HG03064 (cell line): Measurements from ENCODE around the gene PKHD1.

Experiments
- ATAC-seq: cut with Tn5 transposase; IDR thresholded peaks from one replicate; pipeline ENCODE4 v1.9.1; 2021; ENCODE audit warnings: low read depth; ENCODE audit not compliant: unreplicated experiment

The PKHD1 gene

DNA sequence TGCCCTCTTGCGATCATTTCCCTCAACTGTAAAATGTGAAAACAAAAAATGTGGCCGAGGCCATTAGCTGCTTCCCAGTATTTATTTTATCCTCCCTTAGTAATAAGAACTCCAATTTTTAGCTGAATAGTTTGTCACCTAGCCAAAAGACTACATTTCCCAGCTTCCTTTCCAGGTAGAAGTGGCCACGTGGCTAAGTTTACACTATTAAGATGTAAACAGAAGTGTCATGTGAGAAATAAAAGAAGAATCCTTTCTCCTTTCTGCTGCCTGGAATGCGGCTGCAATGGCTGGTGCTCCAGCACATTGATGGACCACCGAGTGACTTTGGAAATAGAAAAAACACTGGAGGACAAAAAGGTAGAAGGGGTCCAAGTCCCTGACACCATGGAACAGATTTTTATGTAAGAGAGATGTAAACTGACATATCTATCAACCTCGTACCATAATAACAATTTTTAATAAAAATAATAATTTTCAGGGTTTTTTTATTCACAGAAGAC lies 268.8 kb downstream of the PKHD1 start:
- ATAC-seq: no peak

DNA sequence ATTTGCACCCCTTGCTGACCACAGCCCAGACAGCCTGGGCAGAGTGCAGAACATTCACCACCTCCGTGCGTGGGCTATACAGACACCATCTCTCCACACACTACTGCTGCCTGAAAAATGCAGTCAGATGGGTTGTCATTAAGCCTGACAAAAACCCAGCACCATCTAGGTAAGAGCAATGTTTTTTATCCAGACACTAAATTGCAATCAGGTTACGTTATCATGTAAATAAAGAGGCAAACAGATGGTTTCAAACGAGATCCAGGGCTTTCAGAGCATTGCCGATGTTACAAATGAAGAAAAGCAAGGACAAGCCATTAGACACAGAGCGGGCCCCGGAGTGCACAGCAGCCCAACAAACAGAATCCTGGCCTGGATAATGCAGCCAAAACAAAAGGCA lies 269.6 kb downstream of the PKHD1 start:
- ATAC-seq: no peak

DNA sequence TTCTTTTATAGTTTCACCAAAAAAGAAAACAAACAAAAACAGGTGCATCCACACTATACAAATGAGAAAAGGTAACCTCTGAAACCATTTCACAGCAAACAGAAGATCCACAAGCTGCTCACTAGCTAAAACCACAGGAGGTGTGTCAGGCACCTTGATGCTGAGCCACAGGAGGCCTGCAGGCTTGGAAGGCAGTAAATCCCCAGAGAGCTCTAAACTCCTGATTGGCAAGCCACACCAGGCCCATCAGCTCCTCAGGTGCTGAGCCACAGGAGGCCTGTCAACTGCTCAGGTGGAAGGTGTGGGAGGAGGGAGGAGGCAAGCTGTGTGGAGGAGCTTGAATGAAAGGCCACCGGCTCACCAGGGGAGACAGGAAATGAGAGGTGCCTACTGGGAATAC lies 273.0 kb downstream of the PKHD1 start:
- no peak for ATAC-seq

DNA sequence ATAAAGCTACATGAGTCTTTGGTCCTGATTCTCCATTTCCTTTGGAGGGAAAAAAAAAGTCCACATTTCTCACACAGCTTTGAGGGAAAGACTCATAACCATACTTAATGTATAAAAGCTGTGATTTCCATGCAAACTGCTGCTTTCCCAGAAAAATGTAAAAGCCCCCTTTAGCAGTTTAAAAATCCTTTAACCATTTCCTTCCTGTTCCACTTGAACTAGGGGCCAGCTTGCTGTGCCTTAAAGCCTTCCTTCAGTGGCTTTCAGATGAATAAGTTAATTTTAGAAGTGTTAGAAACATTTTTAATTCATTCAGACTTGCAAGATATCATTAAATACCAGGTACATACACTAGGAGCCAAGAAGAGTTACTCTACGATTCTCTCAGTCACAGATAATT lies 273.5 kb downstream of the PKHD1 start:
- ATAC-seq: no peak

DNA sequence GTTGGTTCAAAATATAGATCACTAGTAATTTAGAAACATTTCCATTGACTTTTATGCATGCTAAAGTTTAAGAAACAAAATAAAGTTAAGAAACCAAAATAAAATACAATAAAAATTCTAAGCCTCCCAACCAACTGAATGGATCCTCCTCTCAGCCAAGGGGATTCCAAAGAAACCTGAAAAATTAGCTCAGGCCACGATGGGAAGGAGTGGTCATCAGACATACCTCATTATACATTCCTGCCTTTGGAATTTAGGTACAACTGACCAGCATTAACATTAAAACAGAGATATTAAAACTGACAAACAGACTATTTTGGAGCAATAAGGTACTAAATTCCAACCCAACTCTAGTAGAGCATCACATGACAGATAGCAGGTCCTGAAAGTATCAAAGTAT lies 275.2 kb downstream of the PKHD1 start:
- no peak for ATAC-seq

DNA sequence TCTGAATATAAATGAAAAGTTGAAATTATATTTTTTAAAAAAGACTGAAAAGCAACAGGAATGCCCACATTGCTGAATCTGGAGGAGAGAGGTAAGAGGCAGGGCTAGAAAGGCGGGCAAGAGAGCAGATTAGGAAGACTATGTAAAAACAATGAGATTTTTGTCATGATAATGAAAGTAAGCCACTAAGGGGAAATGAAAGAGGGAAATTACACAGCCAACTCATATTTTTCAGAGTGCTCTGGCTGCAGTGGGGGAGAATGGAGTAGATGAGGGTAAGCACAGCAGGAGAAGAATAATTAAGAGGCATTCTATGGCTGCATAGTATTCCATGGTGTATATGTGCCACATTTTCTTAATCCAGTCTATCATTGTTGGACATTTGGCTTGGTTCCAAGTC lies 281.9 kb downstream of the PKHD1 start:
- no peak for ATAC-seq

DNA sequence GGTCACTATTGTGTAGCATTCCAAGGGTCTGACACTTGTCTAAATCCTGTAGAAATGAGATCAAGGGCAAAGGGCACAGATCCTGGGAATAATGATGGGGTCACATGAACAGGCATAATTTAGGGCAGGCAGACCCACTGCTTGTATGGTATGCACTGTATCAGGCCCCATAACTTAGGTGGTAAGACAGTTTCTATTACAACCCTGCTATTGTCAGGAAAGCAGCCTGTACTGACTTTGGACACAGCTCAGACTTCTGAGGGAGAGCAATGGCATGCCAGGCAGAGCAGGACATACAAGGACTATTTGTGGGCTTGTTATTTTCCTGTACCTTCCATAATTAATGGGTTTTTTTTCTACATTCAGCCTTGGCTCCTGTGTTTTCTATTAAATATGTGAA lies 286.8 kb downstream of the PKHD1 start:
- ATAC-seq: no peak

DNA sequence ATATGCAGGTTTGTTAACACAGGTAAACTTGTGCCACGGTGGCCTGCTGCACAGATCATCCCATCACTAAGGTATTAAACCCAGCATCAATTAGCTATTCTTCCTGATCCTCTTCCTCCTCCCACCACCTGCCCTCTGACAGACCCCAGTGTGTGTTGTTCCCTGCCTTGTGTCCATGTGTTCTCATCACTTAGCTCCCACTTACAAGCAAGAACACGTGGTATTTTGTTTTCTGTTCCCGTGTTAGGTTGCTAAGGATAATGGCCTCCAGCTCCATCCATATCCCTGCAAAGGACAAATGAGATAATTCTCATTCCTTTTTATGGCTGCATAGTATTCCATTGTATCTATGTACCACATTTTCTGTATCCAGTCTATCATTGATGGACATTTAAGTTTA lies 294.0 kb downstream of the PKHD1 start:
- no peak for ATAC-seq

DNA sequence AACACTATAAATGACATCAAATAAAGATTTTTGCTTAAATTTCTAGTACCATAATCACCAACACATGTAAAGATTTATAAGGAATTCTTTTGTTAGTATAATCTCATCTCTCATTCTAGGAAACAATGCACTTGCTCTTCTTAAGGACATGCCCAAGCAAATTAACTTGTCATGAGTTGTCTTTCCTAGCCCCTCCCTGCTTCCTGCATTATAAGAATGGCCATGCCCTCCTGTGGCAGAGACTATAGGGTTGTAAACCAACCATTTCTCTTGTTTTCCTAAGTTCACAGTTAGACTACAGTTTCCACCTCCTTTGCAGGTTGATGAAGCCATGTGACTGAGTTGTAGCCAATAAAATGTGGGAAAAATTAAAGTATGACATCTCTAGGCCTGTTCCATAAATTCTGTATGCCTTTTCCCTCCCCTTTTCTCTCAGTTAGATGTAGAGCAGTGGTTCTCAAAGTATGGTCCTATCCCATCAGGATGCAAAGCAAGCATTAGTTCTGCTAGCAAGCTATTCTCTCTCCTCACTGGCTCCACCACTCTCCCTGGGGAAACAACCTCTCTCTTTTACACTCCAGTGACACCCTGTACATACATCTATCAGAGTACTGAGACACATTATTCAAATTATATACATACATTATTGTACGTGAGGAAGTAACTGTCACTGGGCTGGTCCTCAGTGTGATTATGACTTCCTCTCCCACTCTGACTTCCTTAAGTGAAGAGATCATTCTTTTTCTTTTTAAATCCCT lies 295.0 kb downstream of the PKHD1 start:
- no peak for ATAC-seq

DNA sequence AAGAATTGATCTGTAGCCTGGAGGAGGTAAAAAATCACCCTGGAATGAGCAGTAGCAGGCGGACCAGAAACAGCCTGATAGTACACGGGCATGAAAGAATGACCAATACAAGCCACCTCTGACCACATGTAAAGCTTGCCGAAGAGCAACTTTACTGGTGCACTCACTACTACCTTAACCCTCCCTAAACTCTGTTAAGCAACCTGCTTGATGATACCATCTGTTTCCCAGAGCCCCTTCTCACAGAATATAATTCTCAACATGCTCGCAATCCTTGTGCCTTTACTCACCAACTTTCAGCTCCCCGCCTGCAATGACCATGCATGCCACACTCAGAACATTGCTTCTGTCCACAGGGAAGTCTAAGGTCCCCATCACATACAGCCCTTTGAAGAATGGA lies 296.5 kb downstream of the PKHD1 start:
- ATAC-seq: no peak

DNA sequence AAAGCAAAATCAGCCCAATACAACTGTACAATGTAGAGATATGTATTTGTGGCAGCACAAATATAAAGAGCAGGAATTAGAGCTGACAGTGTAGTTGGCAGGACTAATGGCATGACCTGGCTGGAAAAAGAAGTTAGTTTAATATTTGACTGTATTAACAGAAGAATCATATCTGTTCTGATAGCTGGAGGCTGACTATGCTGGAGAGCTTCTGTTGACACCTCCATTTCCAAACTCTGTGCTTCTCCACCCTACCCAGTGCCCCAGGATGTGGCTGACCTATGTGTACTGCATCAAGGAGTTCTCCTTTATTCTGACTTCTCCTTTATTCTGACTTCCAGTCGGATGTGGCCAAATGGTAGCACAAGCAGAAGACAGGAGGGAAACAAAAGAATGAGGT lies 299.3 kb downstream of the PKHD1 start:
- no peak for ATAC-seq

DNA sequence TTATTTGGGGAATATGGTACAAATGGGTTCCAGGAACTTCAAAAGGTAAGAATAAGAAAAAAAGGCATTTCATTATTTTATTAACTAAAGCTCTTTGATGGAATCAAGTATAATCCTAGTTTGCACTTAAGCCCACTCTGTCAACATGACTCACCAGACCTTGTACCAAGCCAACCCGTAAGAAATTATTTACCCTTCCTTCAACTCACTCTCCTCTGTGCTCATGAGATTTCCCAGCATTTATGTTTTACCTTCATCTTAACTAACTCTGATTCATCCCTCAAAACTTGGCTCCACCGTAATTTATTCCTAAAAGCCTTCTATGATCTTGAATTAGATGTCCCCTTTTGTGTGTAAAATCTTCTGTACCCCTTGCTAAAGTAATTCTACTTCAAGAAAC lies 308.7 kb downstream of the PKHD1 start:
- no peak for ATAC-seq

DNA sequence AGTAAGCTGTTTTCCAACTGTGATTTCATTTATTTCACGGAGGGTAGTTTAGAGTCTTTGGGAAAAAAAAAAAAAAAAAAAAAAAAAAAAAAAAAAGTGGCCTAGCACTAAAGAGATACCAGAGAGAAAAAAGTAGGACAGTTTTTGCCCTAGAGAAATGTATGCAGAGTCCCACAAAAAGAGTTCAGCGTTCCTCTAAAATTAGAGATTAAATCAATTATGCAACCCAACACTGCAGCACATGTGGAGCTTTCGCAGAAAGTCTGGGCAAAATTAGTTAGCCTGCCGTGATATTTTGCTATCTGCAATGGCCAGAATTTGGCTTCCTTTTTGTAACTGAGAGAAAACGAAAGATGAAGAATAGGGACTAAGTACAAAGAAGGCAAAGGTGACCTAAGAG lies 309.8 kb downstream of the PKHD1 start:
- ATAC-seq: no peak

DNA sequence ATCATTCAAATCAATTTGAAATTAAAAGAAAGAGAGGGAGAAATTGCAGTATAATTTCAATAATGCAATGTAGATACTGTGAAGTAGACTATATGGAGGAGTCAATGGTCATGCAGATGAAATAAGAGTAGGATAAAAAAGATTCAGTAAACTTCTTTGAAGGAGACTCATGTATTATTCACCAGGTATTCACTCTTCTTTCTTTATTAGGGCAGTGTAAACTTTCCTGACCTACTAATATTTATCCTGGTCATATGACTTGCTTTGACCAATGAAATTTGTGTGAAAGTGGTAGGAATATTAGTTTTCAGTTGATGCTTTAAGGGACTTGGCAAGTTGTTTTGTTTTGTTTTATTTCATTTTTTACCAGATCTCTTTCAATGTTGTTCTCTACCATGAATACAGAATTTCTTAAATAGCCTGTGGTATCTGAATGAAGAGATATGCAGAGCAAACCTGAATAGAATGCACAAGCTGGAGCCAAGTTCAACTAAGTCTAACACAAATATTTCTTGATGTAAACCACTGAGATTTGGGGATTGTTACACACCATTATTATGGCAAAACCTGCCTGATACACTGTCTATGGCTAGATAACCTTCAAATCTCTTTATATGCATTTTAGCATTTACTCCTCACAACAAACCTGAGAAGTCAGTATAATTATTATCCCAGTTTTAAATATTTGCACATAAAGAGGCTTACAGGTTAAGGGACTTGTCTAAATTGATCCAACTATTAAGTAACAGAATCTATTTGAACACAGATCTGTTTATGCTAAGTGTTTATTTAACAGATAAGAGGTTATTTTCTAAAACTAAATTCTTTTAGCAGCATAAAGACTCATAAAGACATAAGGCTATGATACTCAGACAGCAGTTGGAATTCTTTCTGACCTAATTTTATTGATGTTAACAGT lies 311.2 kb downstream of the PKHD1 start:
- no peak for ATAC-seq

DNA sequence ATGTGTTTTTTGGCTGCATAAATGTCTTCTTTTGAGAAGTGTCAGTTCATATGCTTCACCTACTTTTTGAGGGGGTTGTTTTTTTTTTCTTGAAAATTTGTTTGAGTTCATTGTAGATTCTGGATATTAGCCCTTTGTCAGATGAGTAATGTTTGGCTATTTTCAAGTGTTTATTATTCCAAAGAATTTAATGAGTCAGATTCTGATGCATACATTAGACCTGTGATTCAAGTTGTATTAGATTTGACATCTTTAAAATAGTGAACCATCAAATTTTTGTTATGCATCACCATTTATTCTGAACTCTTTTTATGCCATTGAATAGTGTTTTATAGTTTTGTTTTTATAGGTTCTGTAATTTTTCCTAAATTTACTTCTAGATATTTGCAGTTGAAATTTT lies 319.3 kb downstream of the PKHD1 start:
- no peak for ATAC-seq

DNA sequence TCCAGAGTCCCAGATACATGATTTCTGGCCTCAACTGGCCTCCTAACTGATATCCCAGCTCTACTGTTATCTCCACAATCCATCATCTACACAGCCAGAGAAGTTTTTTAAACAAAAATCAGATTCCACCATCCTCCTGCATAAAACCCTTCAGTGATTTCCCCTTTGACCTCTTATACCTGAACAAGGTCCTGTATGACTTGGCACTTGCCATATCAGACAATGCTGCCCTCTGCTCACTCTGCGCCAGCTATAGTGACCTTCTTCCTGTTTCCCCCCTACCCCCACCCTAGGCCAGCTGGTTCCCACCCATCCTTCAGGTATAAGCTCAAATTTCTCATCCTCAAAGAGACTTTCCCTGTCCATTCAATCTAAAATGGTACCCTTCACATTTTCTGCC lies 322.2 kb downstream of the PKHD1 start:
- no peak for ATAC-seq

DNA sequence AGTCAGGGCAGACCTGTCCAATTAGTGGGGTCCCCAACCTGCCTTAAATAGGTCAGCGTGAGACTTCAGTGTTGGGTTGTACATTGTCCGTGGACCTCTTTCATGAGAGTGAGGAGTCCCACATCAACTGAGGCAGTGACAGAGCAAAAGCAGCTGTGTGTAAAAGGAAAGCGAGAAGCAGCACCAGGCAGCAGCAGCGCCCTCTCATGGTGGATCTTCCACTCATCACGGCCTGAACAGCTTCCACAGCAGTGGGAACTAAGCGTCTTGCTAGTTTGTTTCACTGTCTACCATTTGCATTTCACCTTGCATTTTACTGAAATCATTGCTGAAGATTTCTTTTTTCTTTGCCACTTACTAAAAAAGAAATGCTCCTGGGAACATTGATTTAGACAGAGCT lies 333.8 kb downstream of the PKHD1 start:
- ATAC-seq: no peak

DNA sequence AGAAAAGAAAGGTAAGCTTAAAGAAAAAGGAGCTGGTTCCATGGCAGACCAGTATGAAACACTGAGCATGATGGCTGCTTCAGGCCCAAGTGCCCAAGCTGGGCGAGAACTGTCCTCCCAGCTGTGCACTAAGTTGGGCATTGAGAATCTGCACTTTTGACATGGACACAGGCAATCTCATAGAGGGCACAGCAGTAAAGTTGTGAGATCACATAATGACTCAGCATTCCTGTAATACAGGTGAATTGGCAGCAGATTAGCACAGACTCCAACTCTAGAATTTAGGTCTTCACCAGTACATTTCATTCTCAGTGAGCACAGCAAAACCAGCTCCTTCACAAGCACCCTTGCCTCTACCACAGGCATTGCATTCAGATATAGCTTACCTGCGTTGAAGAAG lies 343.4 kb downstream of the PKHD1 start:
- no peak for ATAC-seq

DNA sequence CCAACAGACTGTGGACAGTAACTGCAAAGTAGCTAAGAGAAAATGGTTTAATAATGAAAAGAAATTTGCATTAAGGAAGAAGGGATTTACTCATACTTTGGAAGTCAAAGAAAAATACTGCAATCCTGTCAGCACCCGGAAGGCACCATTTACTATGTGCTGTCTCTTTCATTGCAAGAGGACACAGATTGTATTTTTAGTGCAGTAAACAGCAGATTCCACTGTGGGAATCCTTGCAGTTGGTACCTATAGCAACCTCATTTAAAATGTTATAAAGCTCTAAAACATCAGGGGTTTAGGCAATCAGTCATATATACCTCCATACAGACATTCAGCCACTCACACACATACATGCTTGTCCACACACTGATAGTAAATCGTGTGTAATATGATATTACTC lies 346.8 kb downstream of the PKHD1 start:
- ATAC-seq: no peak

DNA sequence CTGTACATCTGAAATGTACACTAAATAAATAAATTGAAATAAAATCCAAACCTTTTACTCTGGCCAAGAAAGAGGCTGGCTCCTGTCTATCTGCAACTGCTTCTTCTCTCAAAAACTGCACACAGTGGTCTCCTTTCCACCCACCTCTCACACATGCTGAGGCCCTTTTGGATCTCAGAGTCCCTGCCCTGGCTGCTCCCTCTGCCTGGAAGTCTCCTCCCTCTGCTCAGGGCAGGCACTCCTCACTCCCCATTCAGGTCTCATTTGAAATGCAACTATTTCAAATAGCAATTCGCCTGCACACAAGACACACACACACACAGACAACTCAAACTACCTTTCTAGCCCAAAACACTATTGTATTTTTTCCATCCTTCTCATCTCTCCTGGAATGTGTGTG lies 348.8 kb downstream of the PKHD1 start:
- no peak for ATAC-seq

DNA sequence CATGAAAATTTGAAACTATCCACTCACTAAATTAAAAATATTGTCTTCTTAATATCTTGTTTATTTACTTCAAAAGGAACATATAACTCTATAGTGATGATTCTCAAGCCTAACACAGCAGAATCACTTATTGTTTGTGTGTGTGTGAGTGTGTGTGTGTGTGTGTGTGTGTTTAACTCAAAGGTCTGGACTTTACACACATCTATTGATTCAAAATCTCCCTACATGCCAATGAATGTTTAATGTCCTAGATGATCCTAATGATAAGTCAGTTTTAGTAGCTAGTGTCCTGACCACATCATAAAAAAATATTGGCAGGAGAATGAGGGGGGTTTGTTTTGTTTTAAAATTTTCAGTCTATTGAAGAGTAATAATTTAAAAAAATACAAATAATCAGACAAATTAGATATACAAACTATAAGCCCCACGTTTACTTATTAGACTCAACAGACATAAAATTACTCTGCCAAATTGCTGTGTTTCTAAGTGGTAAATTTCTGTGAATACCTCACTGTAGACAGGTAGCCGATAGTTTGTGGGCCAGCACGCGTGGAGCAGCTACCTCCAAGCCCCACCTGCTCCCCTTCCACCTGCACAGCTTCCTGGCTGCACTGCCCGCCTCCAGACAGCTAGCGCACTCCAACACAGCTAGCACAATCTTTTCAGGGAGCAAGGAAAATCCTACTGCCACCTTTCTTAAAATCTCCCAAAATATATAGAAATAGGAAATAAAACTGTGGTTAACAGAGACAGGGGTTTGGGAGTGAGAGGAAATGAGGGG lies 349.6 kb downstream of the PKHD1 start:
- ATAC-seq: no peak
